Retinal pigment epithelial cell (primary cell): ENCODE results near the gene TTLL9.

ENCODE experiments used
- DNase-seq: peaks from one replicate; pipeline ENCODE4 v3.0.0-alpha.2; 2010; ENCODE audit warnings: low read depth
- H3K4me3 ChIP-seq: 2 replicates; pipeline ENCODE4 v1.5.1; 2011; ENCODE audit warnings: mild to moderate bottlenecking, low read length, control low read depth, moderate library complexity
- CTCF ChIP-seq: conservative IDR thresholded peaks from 2 replicates; pipeline ENCODE4 v1.5.1; 2011; ENCODE audit warnings: low read depth, low read length, control low read depth, inconsistent platforms

The TTLL9 gene

GRCh38 chr20:31943052-31943471 lies 72.6 kb downstream of the TTLL9 start:
- no peak for TF ChIP-seq CTCF
- DNase-seq, result no peak
- no peak overlapping the region for H3K4me3 ChIP-seq

- no peak for TF ChIP-seq CTCF
Measured at GRCh38 chr20:31945319-31945718, 74.9 kb downstream of the TTLL9 start.

GRCh38 chr20:31945785-31946184 lies 75.4 kb downstream of the TTLL9 start:
- no peak for TF ChIP-seq CTCF
- no peak overlapping the region for H3K4me3 ChIP-seq
- DNase-seq, result no peak

More at GRCh38 chr20:31945319-31945718, 74.9 kb downstream of the TTLL9 start:
- no peak overlapping the region for H3K4me3 ChIP-seq
- no peak for DNase-seq

- H3K4me3 ChIP-seq, result no peak overlapping the region
- DNase-seq, result no peak
- no peak for TF ChIP-seq CTCF
Measured at GRCh38 chr20:31948008-31948407, 77.6 kb downstream of the TTLL9 start.

GRCh38 chr20:31949877-31950646 lies 79.6 kb downstream of the TTLL9 start:
- no peak for TF ChIP-seq CTCF
- no peak overlapping the region for H3K4me3 ChIP-seq
- no peak for DNase-seq

GRCh38 chr20:31951203-31951529 lies 80.7 kb downstream of the TTLL9 start:
- no peak for DNase-seq
- H3K4me3 ChIP-seq, result peak overlapping the region; percentile 94
- TF ChIP-seq CTCF, result no peak
